AG20443 (cell line): Measurements from ENCODE around the gene TTYH2.

Experiments
- DNase-seq: peaks from one replicate; pipeline ENCODE4 v3.0.0; 2012; ENCODE audit warnings: low spot score, mixed read lengths

TTYH2 gene

GRCh38 chr17:74196541-74197317, 16.6 kb upstream of the TTYH2 start:
- no peak for DNase-seq

- DNase-seq, result no peak
Measured at GRCh38 chr17:74197801-74198200, 15.6 kb upstream of the TTYH2 start.

- no peak for DNase-seq
Measured at GRCh38 chr17:74198694-74199093, 14.7 kb upstream of the TTYH2 start.

- DNase-seq, result peak; percentile 87
Measured at GRCh38 chr17:74199306-74200092, 13.9 kb upstream of the TTYH2 start.

GRCh38 chr17:74200112-74200511, 13.3 kb upstream of the TTYH2 start:
- no peak for DNase-seq

GRCh38 chr17:74201250-74201649, 12.1 kb upstream of the TTYH2 start:
- peak; percentile 58 for DNase-seq

- no peak for DNase-seq
Measured at GRCh38 chr17:74201948-74202347, 11.4 kb upstream of the TTYH2 start.

- no peak for DNase-seq
Measured at GRCh38 chr17:74202938-74203337, 10.4 kb upstream of the TTYH2 start.

GRCh38 chr17:74203439-74204240, 9.7 kb upstream of the TTYH2 start, which contains the start of gene RPL38:
Gene RPL38 (plus strand): TSS chr17:74203678. CDS start chr17:74203956, 278 bp downstream.
- peak; percentile 96 for DNase-seq

- DNase-seq, result no peak
Measured at GRCh38 chr17:74204474-74204873, 8.9 kb upstream of the TTYH2 start.

GRCh38 chr17:74205274-74205673, 8.1 kb upstream of the TTYH2 start:
- no peak for DNase-seq

GRCh38 chr17:74206332-74206818, 7.0 kb upstream of the TTYH2 start:
- DNase-seq, result no peak

- peak; percentile 87 for DNase-seq
Measured at GRCh38 chr17:74210191-74211140, 2.9 kb upstream of the TTYH2 start.

- DNase-seq, result no peak
Measured at GRCh38 chr17:74211141-74211911, 2.0 kb upstream of the TTYH2 start.

GRCh38 chr17:74211912-74212208, 1.5 kb upstream of the TTYH2 start:
- DNase-seq, result no peak

GRCh38 chr17:74212209-74212912, 1.0 kb upstream of the TTYH2 start:
- DNase-seq, result no peak

- DNase-seq, result no peak
Measured at GRCh38 chr17:74213861-74214391, 555 bp downstream of the TTYH2 start.

- DNase-seq, result no peak
Measured at GRCh38 chr17:74214484-74215341, 1.3 kb downstream of the TTYH2 start.

- no peak for DNase-seq
Measured at GRCh38 chr17:74215342-74215727, 2.0 kb downstream of the TTYH2 start.
